Naive B cell (primary cell): ENCODE data around the gene PML. TPM values are rescaled to one million over a fixed set of nuclear protein-coding genes. Genes with fewer than 3 reads are reported as not detected.
"Not testable (repeated sequence)": the region's sequence is repeated elsewhere in the genome, so short reads cannot be mapped to it uniquely, and the experiment has no call there.

ENCODE experiments used
- ATAC-seq, 2 donors: fragments of 150-1000 bp; cut with Tn5 transposase; 2 replicates each; pipeline ENCODE4 v1.10.0; 2021; ENCODE audit warnings: low read depth in 2 of 2, mild to moderate bottlenecking in 2 of 2, moderate library complexity in 2 of 2
- DNase-seq: peaks from one replicate; pipeline ENCODE4 v3.0.0; 2022
- H3K27ac Mint-ChIP-seq, 6 donors: one replicate each; pipeline ENCODE4 v1.8.0; 2020 to 2022; ENCODE audit warnings: mild to moderate bottlenecking in 6 of 6, mixed read lengths in 6 of 6, moderate library complexity in 5 of 6, inconsistent platforms in 2 of 6
- H3K27me3 Mint-ChIP-seq, 3 donors: one replicate each; pipeline ENCODE4 v1.8.0; 2021 to 2022; ENCODE audit warnings: mixed read lengths in 3 of 3, mild to moderate bottlenecking in 1 of 3
- H3K36me3 Mint-ChIP-seq, 2 donors: one replicate each; pipeline ENCODE4 v1.8.0; 2020 to 2022; ENCODE audit warnings: mixed read lengths in 2 of 2, inconsistent platforms in 1 of 2, mild to moderate bottlenecking in 1 of 2
- H3K4me1 Mint-ChIP-seq, 3 donors: one replicate each; pipeline ENCODE4 v1.8.0; 2020 to 2022; ENCODE audit warnings: mixed read lengths in 3 of 3, inconsistent platforms in 1 of 3, mild to moderate bottlenecking in 1 of 3, moderate library complexity in 1 of 3
- H3K4me3 Mint-ChIP-seq, 8 donors: one replicate each; pipeline ENCODE4 v1.8.0; 2020 to 2022; ENCODE audit warnings: mild to moderate bottlenecking in 8 of 8, mixed read lengths in 8 of 8, moderate library complexity in 8 of 8, inconsistent platforms in 2 of 8
- H3K9me3 Mint-ChIP-seq, 7 donors: one replicate each; pipeline ENCODE4 v1.8.0; 2020 to 2022; ENCODE audit warnings: mixed read lengths in 7 of 7, mild to moderate bottlenecking in 5 of 7, inconsistent platforms in 2 of 7, moderate library complexity in 1 of 7
- polyA plus RNA-seq, 6 donors: library from polyadenylated mRNA; unstranded; fragments of 300-500 nt; fragmentation: Illumina TruSeq; gene quantifications; one replicate each; pipeline ENCODE4 v1.2.3, GENCODE V29; 2021; ENCODE audit warnings: low read depth in 6 of 6

The PML gene
- polyA plus RNA-seq, 6 donors from 2014 or later = 6.4 to 39.8 (median 18.9) TPM

GRCh38 chr15:74045184-74045583, 50.7 kb downstream of the PML start:
- Mint-ChIP-seq H3K4me3 (peak overlapping the region in 1 of 8 donors; percentile 72), H3K27me3 (no peaks in the 10 kb centered on the region), H3K27ac (peak overlapping the region in 2 of 6 donors; percentile 66 to 81), H3K4me1 (peaks cover 6 to 8% (median 7%) of the 10 kb centered on the region in 3 donors), H3K9me3 (no peaks in the 10 kb centered on the region), H3K36me3 (no peaks in the 10 kb centered on the region)
- no peak for DNase-seq
- no peak for ATAC-seq

DNA sequence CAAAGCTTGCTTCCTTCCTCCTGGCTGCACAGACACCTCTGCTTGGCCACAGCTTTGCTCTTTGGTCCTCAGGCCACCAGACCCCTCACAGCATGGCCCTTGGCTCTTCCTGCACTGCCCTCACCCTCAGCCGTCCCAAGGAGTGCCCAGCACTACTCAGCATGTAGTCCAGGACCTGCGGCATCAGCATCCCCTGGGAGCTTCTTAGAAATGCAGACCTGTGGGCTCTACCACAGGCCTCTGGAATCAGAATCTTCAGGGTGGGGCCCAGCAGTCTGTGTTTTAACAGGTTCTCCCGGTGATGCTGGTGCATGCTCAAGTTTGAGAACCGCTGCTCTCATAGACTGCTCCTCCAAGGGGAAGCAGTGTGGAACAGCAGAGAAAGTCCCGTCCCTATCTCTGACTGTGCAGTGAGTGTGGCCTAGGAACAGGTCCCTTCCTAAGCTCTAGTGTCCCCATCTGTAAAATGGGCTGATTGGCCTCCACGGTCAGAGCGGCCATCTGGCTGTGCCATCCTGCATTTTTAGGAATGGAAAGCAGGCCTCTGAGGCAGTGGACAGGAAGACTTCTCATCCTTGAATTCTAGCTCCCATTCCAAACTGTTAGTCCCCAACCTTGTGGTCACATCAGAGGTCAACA, 51.2 kb downstream of the PML start:
- ATAC-seq = no peak
- Mint-ChIP-seq H3K4me3 (peak overlapping the region in 1 of 8 donors; percentile 72), H3K36me3 (no peaks in the 10 kb centered on the region), H3K27ac (peak overlapping the region in 1 of 6 donors; percentile 66), H3K27me3 (no peaks in the 10 kb centered on the region), H3K9me3 (no peaks in the 10 kb centered on the region), H3K4me1 (peaks cover 6 to 8% (median 7%) of the 10 kb centered on the region in 3 donors)
- no peak for DNase-seq

DNA sequence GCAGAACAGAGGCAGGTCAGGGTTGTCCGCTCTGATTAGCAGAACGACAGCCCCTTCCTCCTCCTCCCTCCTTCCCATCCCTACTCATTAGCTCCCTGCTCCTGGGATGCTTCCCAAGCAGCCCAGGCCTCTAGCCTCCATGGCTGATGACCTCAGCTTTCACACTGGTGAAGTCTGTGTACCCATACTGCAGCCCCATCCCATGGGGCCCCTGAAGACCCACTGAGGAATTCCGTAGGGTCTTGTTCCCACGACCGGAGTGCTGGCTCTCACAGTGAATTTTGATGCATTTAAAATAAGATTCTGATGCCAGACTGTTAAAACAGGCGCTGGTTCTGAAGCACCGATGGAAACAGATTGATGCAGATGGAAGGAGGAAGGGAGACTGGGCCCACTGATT, 51.8 kb downstream of the PML start:
- H3K36me3 Mint-ChIP-seq = no peaks in the 10 kb centered on the region
- ATAC-seq (no peak), DNase-seq (no peak)
- H3K27me3 Mint-ChIP-seq = no peaks in the 10 kb centered on the region
- H3K9me3 Mint-ChIP-seq = no peaks in the 10 kb centered on the region
- peaks cover 6 to 8% (median 7%) of the 10 kb centered on the region in 3 donors for H3K4me1 Mint-ChIP-seq
- peak overlapping the region in 1 of 8 donors; percentile 25 for H3K4me3 Mint-ChIP-seq
- H3K27ac Mint-ChIP-seq = no peak overlapping the region

DNA sequence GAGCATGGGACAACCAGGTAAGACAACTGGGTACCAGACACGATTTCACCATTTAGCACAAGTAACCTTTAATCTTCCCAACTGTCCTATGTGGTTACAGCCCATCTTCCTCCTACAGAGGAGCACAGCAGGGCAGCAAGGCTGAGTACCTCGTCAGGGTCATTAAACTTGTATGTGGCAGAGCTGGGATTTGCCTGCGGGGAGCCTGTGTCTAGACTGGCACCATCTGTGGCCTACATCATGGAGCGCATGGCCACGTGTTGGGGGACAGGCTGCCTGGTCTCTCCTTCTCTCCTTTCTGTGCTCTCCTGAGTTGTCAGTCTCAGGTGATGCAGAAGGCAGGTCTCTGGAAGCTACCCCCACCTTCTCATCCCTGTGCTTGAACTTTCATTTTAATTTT, 55.6 kb downstream of the PML start:
- no peak for DNase-seq
- no peaks in the 10 kb centered on the region for H3K27me3 Mint-ChIP-seq
- H3K4me3 Mint-ChIP-seq = no peak overlapping the region
- no peaks in the 10 kb centered on the region for H3K9me3 Mint-ChIP-seq
- peak overlapping the region in 1 of 6 donors; percentile 54 for H3K27ac Mint-ChIP-seq
- H3K4me1 Mint-ChIP-seq = peaks cover 13 to 21% (median 16%) of the 10 kb centered on the region in 3 donors
- no peaks in the 10 kb centered on the region for H3K36me3 Mint-ChIP-seq
- no peak for ATAC-seq

- no peak overlapping the region for H3K4me3 Mint-ChIP-seq
- H3K9me3 Mint-ChIP-seq = no peaks in the 10 kb centered on the region
- peaks cover 13 to 21% (median 16%) of the 10 kb centered on the region in 3 donors for H3K4me1 Mint-ChIP-seq
- DNase-seq = no peak
- ATAC-seq = no peak
- H3K27ac Mint-ChIP-seq = no peak overlapping the region
- no peaks in the 10 kb centered on the region for H3K27me3 Mint-ChIP-seq
- H3K36me3 Mint-ChIP-seq = no peaks in the 10 kb centered on the region
Observed at GRCh38 chr15:74050556-74051234, 56.2 kb downstream of the PML start.

- not testable (repeated sequence) for DNase-seq, H3K27ac Mint-ChIP-seq
Observed at GRCh38 chr15:74052271-74053260, 58.0 kb downstream of the PML start.

DNA sequence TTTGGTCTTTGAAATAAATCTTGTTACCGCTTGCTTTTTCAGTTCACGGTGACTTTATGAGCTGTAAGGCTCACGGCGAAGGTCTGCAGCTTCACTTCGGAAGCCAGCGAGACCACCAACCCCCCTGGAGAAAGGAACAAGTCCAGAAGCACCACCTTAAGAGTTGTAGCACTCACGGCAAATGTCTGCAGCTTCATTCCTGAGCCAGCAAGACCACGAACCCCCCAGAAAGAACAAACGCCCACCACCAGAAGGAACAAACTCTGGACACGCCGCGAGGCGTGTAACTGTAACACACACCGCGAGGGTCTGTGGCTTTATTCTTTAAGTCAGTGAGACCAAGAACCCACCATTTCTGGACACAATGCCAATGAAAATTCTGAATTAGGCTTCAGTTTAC, 59.0 kb downstream of the PML start:
- Mint-ChIP-seq H3K36me3 (peaks cover 9 to 12% of the 10 kb centered on the region in 2 donors), H3K27me3 (peaks cover 0 to 9% (median 6%) of the 10 kb centered on the region in 3 donors), H3K27ac (no peak overlapping the region), H3K4me3 (peak overlapping the region in 2 of 8 donors; percentile 29 to 47), H3K9me3 (peaks cover 0 to 2% (median 0%) of the 10 kb centered on the region in 7 donors), H3K4me1 (peaks cover 8 to 13% (median 10%) of the 10 kb centered on the region in 3 donors)
- DNase-seq = no peak
- no peak for ATAC-seq

More at GRCh38 chr15:74052271-74053260, 58.0 kb downstream of the PML start:
- H3K27me3 Mint-ChIP-seq, ATAC-seq, H3K4me3 Mint-ChIP-seq, H3K9me3 Mint-ChIP-seq, H3K36me3 Mint-ChIP-seq: not testable (repeated sequence)
- H3K4me1 Mint-ChIP-seq = peaks cover 13 to 21% (median 16%) of the 10 kb centered on the region in 3 donors

GRCh38 chr15:74053941-74054529, 59.5 kb downstream of the PML start:
- peak; percentile 50 for DNase-seq
- Mint-ChIP-seq H3K27me3 (peaks cover 0 to 10% (median 7%) of the 10 kb centered on the region in 3 donors), H3K36me3 (peaks cover 12 to 13% of the 10 kb centered on the region in 2 donors), H3K27ac (peak overlapping the region in 3 of 6 donors; percentile 33 to 56 (median 54)), H3K4me3 (peak overlapping the region in 4 of 8 donors; percentile 10 to 81 (median 53)), H3K9me3 (peaks cover 0 to 2% (median 0%) of the 10 kb centered on the region in 7 donors), H3K4me1 (peaks cover 8 to 13% (median 10%) of the 10 kb centered on the region in 3 donors)
- peak; percentile 88 to 99 for ATAC-seq

GRCh38 chr15:74055804-74056203, 61.3 kb downstream of the PML start:
- ATAC-seq (no peak), DNase-seq (no peak)
- Mint-ChIP-seq H3K4me3 (peak overlapping the region in 1 of 8 donors; percentile 21), H3K36me3 (peaks cover 12 to 13% of the 10 kb centered on the region in 2 donors), H3K9me3 (peaks cover 0 to 6% (median 0%) of the 10 kb centered on the region in 7 donors), H3K4me1 (peaks cover 8 to 13% (median 10%) of the 10 kb centered on the region in 3 donors), H3K27ac (no peak overlapping the region), H3K27me3 (peaks cover 0 to 15% (median 7%) of the 10 kb centered on the region in 3 donors)

DNA sequence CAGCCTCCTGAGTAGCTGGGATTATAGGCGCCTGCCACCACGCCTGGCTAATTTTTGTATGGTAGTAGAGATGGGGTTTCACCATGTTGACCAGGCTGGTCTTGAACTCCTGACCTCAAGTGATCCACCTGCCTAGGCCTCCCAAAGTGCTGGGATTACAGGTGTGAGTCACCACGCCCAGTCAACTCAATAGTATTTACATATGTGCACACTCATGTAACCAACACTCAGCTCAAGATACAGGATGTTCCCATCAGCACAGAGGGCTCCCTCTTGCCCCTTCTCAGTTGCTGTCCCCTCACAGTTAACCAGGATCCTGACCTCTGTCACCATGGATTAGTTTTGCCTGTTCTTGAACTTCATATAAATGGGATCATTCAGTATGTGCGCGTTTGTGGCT, 61.8 kb downstream of the PML start:
- H3K4me3 Mint-ChIP-seq, DNase-seq, ATAC-seq, H3K9me3 Mint-ChIP-seq: not testable (repeated sequence)
- peaks cover 8 to 13% (median 10%) of the 10 kb centered on the region in 3 donors for H3K4me1 Mint-ChIP-seq
- H3K27me3 Mint-ChIP-seq = peaks cover 0 to 15% (median 7%) of the 10 kb centered on the region in 3 donors
- peak overlapping the region in 1 of 6 donors; percentile 64 for H3K27ac Mint-ChIP-seq
- peaks cover 12 to 13% of the 10 kb centered on the region in 2 donors for H3K36me3 Mint-ChIP-seq

GRCh38 chr15:74059050-74059833, 64.7 kb downstream of the PML start:
- not testable (repeated sequence) for H3K4me3 Mint-ChIP-seq, H3K9me3 Mint-ChIP-seq, H3K4me1 Mint-ChIP-seq, ATAC-seq, DNase-seq
- Mint-ChIP-seq H3K36me3 (peaks cover 12 to 13% of the 10 kb centered on the region in 2 donors), H3K27ac (peak overlapping the region in 1 of 6 donors; percentile 25), H3K27me3 (peaks cover 0 to 15% (median 7%) of the 10 kb centered on the region in 3 donors)

GRCh38 chr15:74060251-74060650, 65.7 kb downstream of the PML start:
- no peaks in the 10 kb centered on the region for H3K4me1 Mint-ChIP-seq
- peaks cover 0 to 20% (median 7%) of the 10 kb centered on the region in 3 donors for H3K27me3 Mint-ChIP-seq
- H3K9me3 Mint-ChIP-seq = peaks cover 0 to 6% (median 0%) of the 10 kb centered on the region in 7 donors
- peaks cover 12 to 13% of the 10 kb centered on the region in 2 donors for H3K36me3 Mint-ChIP-seq
- ATAC-seq (no peak), DNase-seq (no peak)
- H3K4me3 Mint-ChIP-seq = no peak overlapping the region
- no peak overlapping the region for H3K27ac Mint-ChIP-seq
